H9 (cell line): ENCODE results near the gene MYO1D. TPM values are rescaled to one million over a fixed set of nuclear protein-coding genes. Genes with fewer than 3 reads are reported as not detected.

Source experiments
- DNase-seq: peaks from one replicate; pipeline ENCODE4 v3.0.0-alpha.2; 2017
- H2AFZ ChIP-seq: one replicate; pipeline ENCODE4 v1.6.1; 2013; ENCODE audit warnings: mild to moderate bottlenecking, low read length, control low read depth, moderate library complexity
- H2AK5ac ChIP-seq: 2 replicates; pipeline ENCODE4 v1.6.1; 2013; ENCODE audit warnings: low read length, control low read depth, mixed read lengths; ENCODE audit not compliant: insufficient read length
- H2BK120ac ChIP-seq: one replicate; pipeline ENCODE4 v1.6.1; 2013; ENCODE audit warnings: low read depth, mild to moderate bottlenecking, low read length, control low read depth, inconsistent platforms; ENCODE audit not compliant: poor library complexity, severe bottlenecking
- H2BK12ac ChIP-seq: 2 replicates; pipeline ENCODE4 v1.6.1; 2013; ENCODE audit warnings: low read length, control low read depth, mixed read lengths, low read depth; ENCODE audit not compliant: insufficient read length
- H2BK15ac ChIP-seq: 2 replicates; pipeline ENCODE4 v1.6.1; 2013; ENCODE audit warnings: low read depth, low read length, control low read depth
- H2BK20ac ChIP-seq: one replicate; pipeline ENCODE4 v1.6.1; 2013; ENCODE audit warnings: low read depth, mild to moderate bottlenecking, low read length, control low read depth, inconsistent platforms; ENCODE audit not compliant: poor library complexity, severe bottlenecking
- H2BK5ac ChIP-seq: 2 replicates; pipeline ENCODE4 v1.6.1; 2013; ENCODE audit warnings: low read length, control low read depth, mixed read lengths; ENCODE audit not compliant: insufficient read length
- H3K14ac ChIP-seq: 2 replicates; pipeline ENCODE4 v1.6.1; 2013; ENCODE audit warnings: low read length, control low read depth; ENCODE audit not compliant: insufficient read depth
- H3K18ac ChIP-seq: 2 replicates; pipeline ENCODE4 v1.6.1; 2013; ENCODE audit warnings: low read depth, mild to moderate bottlenecking, mixed read lengths, low read length, control low read depth; ENCODE audit not compliant: insufficient read length
- H3K23ac ChIP-seq: 2 replicates; pipeline ENCODE4 v1.6.1; 2013; ENCODE audit warnings: low read length, control low read depth, mixed read lengths, low read depth; ENCODE audit not compliant: insufficient read length
- H3K23me2 ChIP-seq: 2 replicates; pipeline ENCODE4 v1.6.1; 2013; ENCODE audit warnings: low read depth, mild to moderate bottlenecking, mixed read lengths, low read length, control low read depth; ENCODE audit not compliant: insufficient read length, poor library complexity, severe bottlenecking
- H3K27ac ChIP-seq: 2 replicates; pipeline ENCODE4 v1.5.1; 2013; ENCODE audit warnings: low read length, control low read depth, mixed read lengths, low read depth; ENCODE audit not compliant: insufficient read length
- H3K27me3 ChIP-seq: 2 replicates; pipeline ENCODE4 v1.6.1; 2013; ENCODE audit warnings: low read length, control low read depth, inconsistent platforms; ENCODE audit not compliant: insufficient read depth
- H3K4ac ChIP-seq: 2 replicates; pipeline ENCODE4 v1.6.1; 2013; ENCODE audit warnings: low read depth, mild to moderate bottlenecking, control low read depth, inconsistent platforms, low read length, moderate library complexity
- H3K4me1 ChIP-seq: 2 replicates; pipeline ENCODE4 v1.6.1; 2013; ENCODE audit warnings: low read length, control low read depth, inconsistent platforms; ENCODE audit not compliant: insufficient read depth
- H3K4me2 ChIP-seq: 2 replicates; pipeline ENCODE4 v1.6.1; 2013; ENCODE audit warnings: low read length, control low read depth, mixed read lengths; ENCODE audit not compliant: insufficient read length, insufficient read depth
- H3K56ac ChIP-seq: 2 replicates; pipeline ENCODE4 v1.6.1; 2013; ENCODE audit warnings: low read depth, mild to moderate bottlenecking, mixed read lengths, low read length, control low read depth; ENCODE audit not compliant: insufficient read length
- H3K79me1 ChIP-seq: 2 replicates; pipeline ENCODE4 v1.6.1; 2013; ENCODE audit warnings: low read depth, mild to moderate bottlenecking, moderate library complexity, low read length, control low read depth, inconsistent platforms; ENCODE audit not compliant: insufficient read depth, poor library complexity, severe bottlenecking
- H3K79me2 ChIP-seq: 2 replicates; pipeline ENCODE4 v1.6.1; 2013; ENCODE audit warnings: low read length, control low read depth, inconsistent platforms; ENCODE audit not compliant: insufficient read depth
- H3K9ac ChIP-seq: 2 replicates; pipeline ENCODE4 v1.6.1; 2013; ENCODE audit warnings: low read length, control low read depth, mixed read lengths; ENCODE audit not compliant: insufficient read length; ENCODE audit errors: extremely low read depth
- H3K9me3 ChIP-seq: one replicate; pipeline ENCODE4 v1.6.1; 2013; ENCODE audit warnings: low read depth, low read length, inconsistent platforms; ENCODE audit not compliant: control insufficient read depth
- H3T11ph ChIP-seq: one replicate; pipeline ENCODE4 v1.6.1; 2013; ENCODE audit warnings: mild to moderate bottlenecking, low read length, control low read depth, inconsistent platforms
- H4K20me1 ChIP-seq: one replicate; pipeline ENCODE4 v1.6.1; 2013; ENCODE audit not compliant: control insufficient read depth, insufficient read length, insufficient read depth
- H4K5ac ChIP-seq: 2 replicates; pipeline ENCODE4 v1.6.1; 2013; ENCODE audit warnings: low read depth, mild to moderate bottlenecking, mixed read lengths, low read length, control low read depth; ENCODE audit not compliant: insufficient read length
- H4K8ac ChIP-seq: replicated peaks from 2 replicates; pipeline ENCODE4 v1.6.1; 2013; ENCODE audit warnings: low read length, control low read depth, mixed read lengths, low read depth; ENCODE audit not compliant: insufficient read length
- H4K91ac ChIP-seq: 2 replicates; pipeline ENCODE4 v1.6.1; 2013; ENCODE audit warnings: low read depth, mild to moderate bottlenecking, moderate library complexity, mixed read lengths, low read length, control low read depth; ENCODE audit not compliant: insufficient read length
- H3K27ac Mint-ChIP-seq, 3 experiments: 2 replicates in 2 of 3; 3 replicates in 1 of 3; pipeline ENCODE4 v1.8.0; 2020 to 2021; ENCODE audit warnings: mixed read lengths in 3 of 3, mild to moderate bottlenecking in 1 of 3, moderate library complexity in 1 of 3
- H3K27me3 Mint-ChIP-seq: 2 replicates; pipeline ENCODE4 v1.8.0; 2021; ENCODE audit warnings: low read depth, mild to moderate bottlenecking, moderate library complexity, mixed read lengths
- H3K36me3 Mint-ChIP-seq, 3 experiments: 2 replicates in 2 of 3; 3 replicates in 1 of 3; pipeline ENCODE4 v1.8.0; 2020 to 2021; ENCODE audit warnings: low read depth in 3 of 3, mixed read lengths in 3 of 3; ENCODE audit not compliant: insufficient read depth in 1 of 3
- H3K4me1 Mint-ChIP-seq, 2 experiments: 2 replicates each; pipeline ENCODE4 v1.8.0; 2020; ENCODE audit warnings: mixed read lengths in 2 of 2
- H3K4me3 Mint-ChIP-seq, 2 experiments: 2 replicates in 1 of 2; 3 replicates in 1 of 2; pipeline ENCODE4 v1.8.0; 2020 to 2021; ENCODE audit warnings: mild to moderate bottlenecking in 2 of 2, mixed read lengths in 2 of 2, moderate library complexity in 1 of 2
- H3K9me3 Mint-ChIP-seq, 2 experiments: 2 replicates in 1 of 2; 3 replicates in 1 of 2; pipeline ENCODE4 v1.8.0; 2020; ENCODE audit warnings: mild to moderate bottlenecking in 2 of 2, mixed read lengths in 2 of 2, moderate library complexity in 1 of 2
- CTCF ChIP-seq: fragments of 200-600 bp; sonication (generic); conservative IDR thresholded peaks from 3 replicates; pipeline ENCODE4 v1.8.0; 2021; ENCODE audit warnings: antibody characterized with exemption, mild to moderate bottlenecking
- WGBS: extraction: QIAGEN DNeasy Blood & Tissue Kit; methylation state at CpG from one replicate; pipeline ENCODE4 v1.1.7; 2013; ENCODE audit warnings: missing lambda C conversion rate, low lambda C conversion rate, mixed read lengths; ENCODE audit not compliant: insufficient read length; ENCODE audit errors: extremely low coverage; 5-methylcytosine and 5-hydroxymethylcytosine counted together
- total RNA-seq: library from RNA; stranded (reverse); gene quantifications from 2 replicates; pipeline ENCODE4 v1.2.1, GENCODE V29; 2021

Gene MYO1D
- total RNA-seq, 1 experiment from 2014 or later = 19.0 TPM

DNA sequence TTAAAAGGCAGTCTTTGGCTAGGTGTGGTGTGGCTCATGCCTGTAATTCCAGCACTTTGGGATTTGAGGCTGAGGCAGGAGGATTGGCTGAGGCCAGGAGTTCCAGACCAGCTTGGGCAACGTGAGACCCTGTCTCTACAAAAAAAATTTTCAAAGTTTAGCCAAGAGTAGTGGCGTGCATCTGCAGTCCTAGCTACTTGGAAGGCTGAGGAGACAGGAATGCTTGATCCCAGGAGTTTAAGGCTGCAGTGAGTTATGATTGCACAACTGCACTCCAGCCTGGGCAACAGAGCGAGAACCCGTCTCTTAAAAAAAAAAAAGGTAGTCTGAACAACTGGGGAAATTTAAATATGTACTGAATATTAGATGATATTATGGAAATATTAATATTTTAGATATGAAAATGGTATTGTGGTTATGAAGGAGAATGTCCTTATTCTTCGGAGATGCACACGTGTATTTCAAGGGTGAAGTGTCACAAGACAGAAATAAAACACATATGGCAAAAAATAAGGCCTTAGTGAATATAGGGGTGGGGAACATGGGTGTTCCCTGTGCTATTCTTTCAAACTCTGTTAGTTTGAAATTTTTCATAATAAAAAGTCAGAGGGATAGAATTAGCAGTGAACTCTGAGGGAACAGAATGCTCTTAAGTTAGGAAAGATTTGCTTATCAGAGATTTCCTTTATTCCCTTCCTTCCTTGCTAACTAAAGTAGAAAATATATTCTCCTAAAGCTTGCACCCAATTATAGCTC lies 245.4 kb downstream of the MYO1D start:
- Histone ChIP-seq H3K27ac (no peak overlapping the region), H4K8ac (no peak overlapping the region), H2BK12ac (no peak overlapping the region), H3K9ac (no peak overlapping the region), H3K4me2 (no peak overlapping the region), H3K4ac (no peak overlapping the region), H4K5ac (no peak overlapping the region), H3K27me3 (no peaks in the 10 kb centered on the region), H3T11ph (no peak overlapping the region), H2AK5ac (no peak overlapping the region), H3K56ac (no peak overlapping the region), H2BK5ac (no peak overlapping the region), H3K79me1 (no peaks in the 10 kb centered on the region), H3K79me2 (no peaks in the 10 kb centered on the region), H2BK15ac (no peak overlapping the region), H2BK120ac (no peak overlapping the region), H3K4me1 (no peaks in the 10 kb centered on the region), H4K20me1 (no peaks in the 10 kb centered on the region), H3K18ac (no peak overlapping the region), H2AFZ (no peak overlapping the region), H3K9me3 (no peaks in the 10 kb centered on the region), H4K91ac (no peak overlapping the region), H3K23me2 (no peaks in the 10 kb centered on the region), H3K23ac (no peak overlapping the region), H3K14ac (no peak overlapping the region), H2BK20ac (no peak overlapping the region)
- no peak for TF ChIP-seq CTCF
- Mint-ChIP-seq H3K4me3 (no peak overlapping the region), H3K27ac (no peak overlapping the region), H3K9me3 (no peaks in the 10 kb centered on the region), H3K4me1 (peaks cover 7 to 11% of the 10 kb centered on the region in 2 experiments), H3K27me3 (no peaks in the 10 kb centered on the region), H3K36me3 (no peaks in the 10 kb centered on the region)
- no peak for DNase-seq
- 100% methylated on average over 2 of the region's 6 CpGs for WGBS
